Transverse colon (tissue), 4 donors: Measurements from ENCODE around the gene SEZ6. TPM values are rescaled to one million over a fixed set of nuclear protein-coding genes. Genes with fewer than 3 reads are reported as not detected.

Experiments used
- DNase-seq: peaks from one replicate; pipeline ENCODE4 v3.0.0-alpha.2; 2019
- H3K27ac ChIP-seq, 4 donors: fragments of 200-600 bp; sonication (generic); 2 replicates each; pipeline ENCODE4 v1.5.1; 2016 to 2018; ENCODE audit warnings: inconsistent platforms in 4 of 4
- H3K27me3 ChIP-seq: fragments of 200-600 bp; sonication (generic); 2 replicates; pipeline ENCODE4 v1.5.1; 2017; ENCODE audit warnings: inconsistent platforms
- H3K36me3 ChIP-seq, 4 donors: fragments of 200-600 bp; sonication (generic); 2 replicates each; pipeline ENCODE4 v1.5.1; 2017 to 2019; ENCODE audit warnings: inconsistent platforms in 4 of 4
- H3K4me1 ChIP-seq, 4 donors: fragments of 200-600 bp; sonication (generic); 2 replicates each; pipeline ENCODE4 v1.5.1; 2017 to 2020; ENCODE audit warnings: inconsistent platforms in 4 of 4
- H3K4me3 ChIP-seq, 4 donors: fragments of 200-600 bp; sonication (generic); 1 replicate in 1 of 4; 2 replicates in 3 of 4; pipeline versions ENCODE4 v1.5.1 to v1.6.1; 2017 to 2019; ENCODE audit warnings: inconsistent platforms in 4 of 4
- H3K9me3 ChIP-seq, 2 donors: fragments of 200-600 bp; sonication (generic); 2 replicates each; pipeline ENCODE4 v1.5.1; 2017 to 2019; ENCODE audit warnings: inconsistent platforms in 2 of 2
- EP300 ChIP-seq: sonication (generic); formaldehyde crosslinking; IDR thresholded peaks from one replicate; pipeline ENCODE4 v1.6.1; 2017; ENCODE audit warnings: antibody characterized with exemption, low read depth
- POLR2A ChIP-seq: fragments of 450-650 bp; IDR thresholded peaks from one replicate; pipeline ENCODE4 v1.6.1; 2016; ENCODE audit warnings: antibody characterized with exemption, mild to moderate bottlenecking, moderate library complexity
- POLR2AphosphoS5 ChIP-seq, 3 donors: sonication (generic); formaldehyde crosslinking; IDR thresholded peaks; one replicate each; pipeline ENCODE4 v1.6.1; 2016; ENCODE audit warnings: antibody characterized with exemption in 3 of 3
- WGBS, 2 donors: methylation state at CpG; one replicate each; pipeline ENCODE4 v1.1.5; 2018; ENCODE audit warnings: low coverage in 1 of 2; 5-methylcytosine and 5-hydroxymethylcytosine counted together
- in situ Hi-C, 4 donors: fragments of 200-750 bp; cut with MboI; loops; one replicate each; pipeline versions ENCODE4 v1.15.0 to v1.15.1; 2017; ENCODE audit warnings: low sequenced_read_pairs in 3 of 4, low pct_ligation_motif_present in 1 of 4, low pct_unique_long_range_greater_than_20kb in 1 of 4
- intact Hi-C: fragments of 100-400 bp; cut with DNase I; formaldehyde crosslinking; loops from one replicate; pipeline ENCODE4 v1.15.1; 2023; ENCODE audit warnings: low total_unique reads
- total RNA-seq, 4 donors: library from RNA; depleted of rRNA; stranded (reverse); fragments of >200 nt; gene quantifications; one replicate each; pipeline ENCODE4 v1.1.0, GENCODE V29; 2016
- TF ChIP-seq, protein P1 (sequence below), 5 experiments: fragments of 200-600 bp in 3 of 5; fragments of 450-650 bp in 2 of 5; sonication (generic) in 3 of 5; IDR thresholded peaks; 1 replicate in 2 of 5; 2 replicates in 3 of 5; pipeline ENCODE4 v1.5.1; 2016 to 2017; ENCODE audit warnings: antibody characterized with exemption in 5 of 5, inconsistent platforms in 3 of 5, mild to moderate bottlenecking in 2 of 5, moderate library complexity in 1 of 5

Gene SEZ6
- total RNA-seq, 4 donors from 2014 or later = 0.14 TPM; not detected in 3

DNA sequence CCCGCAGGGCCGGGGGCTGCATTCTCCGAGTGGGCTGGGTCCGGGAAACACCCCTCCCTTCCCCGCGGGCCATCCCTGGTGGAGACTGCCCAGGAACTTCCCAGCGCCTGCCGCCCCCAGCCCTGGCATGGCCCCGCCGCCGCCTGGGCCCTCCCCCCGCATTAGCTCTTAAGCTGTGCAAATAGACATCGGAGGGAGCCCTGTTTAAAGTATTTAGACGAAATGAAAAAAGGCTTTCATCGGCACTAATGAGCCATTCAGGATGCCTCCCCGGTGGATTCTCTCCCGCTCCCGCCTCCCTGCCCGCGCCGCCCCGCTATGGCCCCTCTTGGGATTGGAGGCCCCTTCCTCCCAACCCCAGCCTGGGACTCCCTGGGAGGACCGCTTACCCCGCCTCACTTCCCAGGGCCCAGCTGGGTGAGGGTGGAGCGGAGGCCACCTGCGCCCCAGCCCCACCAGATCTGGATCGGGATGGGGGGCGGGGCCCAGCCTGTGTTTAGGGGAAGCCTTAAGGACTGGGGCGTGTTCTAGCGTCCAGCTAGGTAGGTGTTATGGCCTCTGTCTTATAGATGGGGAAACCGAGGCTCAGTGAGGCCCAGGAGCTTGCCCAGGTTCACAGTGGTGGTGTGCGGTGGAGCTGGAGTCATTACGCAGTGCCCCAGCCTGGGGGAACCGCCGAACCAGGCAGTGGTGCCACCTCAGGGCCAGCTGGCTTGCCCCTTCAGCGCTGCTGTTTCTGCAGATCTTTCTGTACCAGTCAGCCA lies 19.7 kb downstream of the SEZ6 start:
- peaks cover 19% of the 10 kb centered on the region for H3K27me3 ChIP-seq
- TF ChIP-seq POLR2A (no peak), EP300 (no peak), POLR2AphosphoS5 (IDR thresholded peaks at IDR 0.05) (no peak)
- TF ChIP-seq, protein P1, sequence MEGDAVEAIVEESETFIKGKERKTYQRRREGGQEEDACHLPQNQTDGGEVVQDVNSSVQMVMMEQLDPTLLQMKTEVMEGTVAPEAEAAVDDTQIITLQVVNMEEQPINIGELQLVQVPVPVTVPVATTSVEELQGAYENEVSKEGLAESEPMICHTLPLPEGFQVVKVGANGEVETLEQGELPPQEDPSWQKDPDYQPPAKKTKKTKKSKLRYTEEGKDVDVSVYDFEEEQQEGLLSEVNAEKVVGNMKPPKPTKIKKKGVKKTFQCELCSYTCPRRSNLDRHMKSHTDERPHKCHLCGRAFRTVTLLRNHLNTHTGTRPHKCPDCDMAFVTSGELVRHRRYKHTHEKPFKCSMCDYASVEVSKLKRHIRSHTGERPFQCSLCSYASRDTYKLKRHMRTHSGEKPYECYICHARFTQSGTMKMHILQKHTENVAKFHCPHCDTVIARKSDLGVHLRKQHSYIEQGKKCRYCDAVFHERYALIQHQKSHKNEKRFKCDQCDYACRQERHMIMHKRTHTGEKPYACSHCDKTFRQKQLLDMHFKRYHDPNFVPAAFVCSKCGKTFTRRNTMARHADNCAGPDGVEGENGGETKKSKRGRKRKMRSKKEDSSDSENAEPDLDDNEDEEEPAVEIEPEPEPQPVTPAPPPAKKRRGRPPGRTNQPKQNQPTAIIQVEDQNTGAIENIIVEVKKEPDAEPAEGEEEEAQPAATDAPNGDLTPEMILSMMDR (IDR thresholded peaks at IDR 0.05) = no peak
- no peaks in the 10 kb centered on the region for H3K36me3 ChIP-seq
- H3K27ac ChIP-seq = no peak overlapping the region
- H3K9me3 ChIP-seq = no peaks in the 10 kb centered on the region
- 57% methylated on average over 35 of the region's 36 CpGs; no CpG with 5 or more reads in 1 of the 2 donors for WGBS, 2 donors
- no peaks in the 10 kb centered on the region for H3K4me1 ChIP-seq
- in situ Hi-C loops = no loop called here
- intact Hi-C loops = no loop called here
- no peak for DNase-seq
- H3K4me3 ChIP-seq = no peak overlapping the region

DNA sequence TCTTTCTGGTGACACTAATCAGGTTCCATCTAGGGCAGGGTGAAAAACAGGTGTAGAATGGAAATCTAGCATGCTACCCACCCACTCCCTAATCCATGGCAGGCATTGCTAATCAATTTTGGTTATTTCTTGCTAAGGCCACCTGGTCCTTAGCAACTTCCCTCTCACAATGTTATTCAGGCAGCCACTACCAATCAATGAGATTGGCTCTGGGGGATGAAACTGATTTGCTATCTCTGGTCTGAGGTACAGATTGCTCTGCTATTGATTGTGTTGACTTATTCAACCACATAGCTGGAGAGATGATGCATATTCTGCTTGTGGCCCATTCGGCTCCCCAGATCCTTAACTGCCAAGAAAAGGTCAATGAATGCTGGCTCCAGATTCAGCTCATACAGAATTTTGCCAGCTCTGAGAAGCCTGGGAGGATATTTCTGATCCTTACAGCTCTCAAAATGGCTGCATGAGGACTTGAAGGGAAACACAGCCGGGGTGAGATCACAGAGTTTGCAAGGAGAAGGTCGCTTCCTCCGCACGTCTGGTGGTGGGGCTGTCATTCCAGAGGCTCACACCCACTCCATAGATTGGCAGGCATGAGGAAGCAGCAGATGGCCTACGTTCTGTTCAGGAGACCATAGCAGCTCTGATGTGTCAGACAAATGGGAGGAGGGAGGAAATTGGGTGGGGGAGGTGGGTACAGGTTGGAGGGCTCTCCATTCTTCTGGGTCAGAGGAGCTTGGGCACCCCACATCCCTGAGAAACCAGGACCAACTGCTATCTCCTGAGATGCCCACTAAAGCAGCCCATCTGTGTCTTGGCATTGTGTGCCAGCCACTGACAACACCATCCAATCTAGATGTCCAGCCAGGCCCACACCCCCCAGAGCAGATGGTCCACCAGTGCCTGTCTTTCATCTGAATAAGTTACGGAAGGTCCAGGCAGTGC lies 22.3 kb downstream of the SEZ6 start:
- 49 to 59% methylated on average over 5 to 7 of the region's 7 CpGs for WGBS, 2 donors
- peaks cover 19% of the 10 kb centered on the region for H3K27me3 ChIP-seq
- TF ChIP-seq POLR2AphosphoS5 (IDR thresholded peaks at IDR 0.05) (no peak), EP300 (no peak), POLR2A (no peak)
- TF ChIP-seq, protein P1 (IDR thresholded peaks at IDR 0.05) = no peak
- H3K9me3 ChIP-seq = no peaks in the 10 kb centered on the region
- no peaks in the 10 kb centered on the region for H3K4me1 ChIP-seq
- H3K27ac ChIP-seq = peak overlapping the region in 1 of 4 donors; percentile 62
- intact Hi-C loops (no loop called here), in situ Hi-C loops (no loop called here)
- H3K36me3 ChIP-seq = no peaks in the 10 kb centered on the region
- H3K4me3 ChIP-seq = no peak overlapping the region
- DNase-seq = no peak

DNA sequence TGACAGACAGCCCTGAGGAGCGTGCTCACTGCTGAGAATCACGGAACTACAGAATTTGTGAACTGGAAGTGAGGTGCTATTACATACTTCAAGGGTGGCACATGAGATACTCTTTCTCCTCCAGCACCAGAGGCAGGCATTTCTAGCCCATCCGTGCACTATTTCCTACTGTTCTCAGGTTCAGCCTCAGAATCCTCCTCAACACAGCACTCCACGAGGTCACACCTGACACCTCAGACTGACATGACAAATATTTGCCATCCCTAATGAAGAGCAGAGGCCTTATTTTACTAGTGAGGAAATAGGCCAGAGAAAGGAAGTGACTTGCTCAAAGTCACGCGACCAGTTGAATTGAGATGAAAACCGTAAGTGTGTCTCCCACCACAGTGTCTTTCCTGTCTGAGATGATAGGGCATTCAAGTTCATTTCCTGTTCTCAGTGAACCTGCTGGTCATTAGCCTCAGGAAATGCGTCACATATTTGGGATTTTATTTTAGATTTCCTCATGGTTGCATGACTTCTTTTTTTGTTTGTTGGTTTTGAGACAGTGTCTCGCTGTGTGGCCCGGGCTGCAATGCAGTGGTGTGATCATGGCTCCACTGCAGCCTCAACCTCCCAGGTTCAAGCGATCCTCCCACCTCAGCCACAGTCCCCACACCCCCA lies 23.6 kb downstream of the SEZ6 start:
- intact Hi-C loops = no loop called here
- Histone ChIP-seq H3K36me3 (no peaks in the 10 kb centered on the region), H3K9me3 (no peaks in the 10 kb centered on the region), H3K4me1 (no peaks in the 10 kb centered on the region), H3K27me3 (peaks cover 19% of the 10 kb centered on the region), H3K27ac (peak overlapping the region; percentile 36 to 62 (median 51)), H3K4me3 (no peak overlapping the region)
- in situ Hi-C loops = no loop called here
- TF ChIP-seq, protein P1 (IDR thresholded peaks at IDR 0.05) = no peak
- TF ChIP-seq POLR2A = no peak
- TF ChIP-seq EP300 = no peak
- no peak for TF ChIP-seq POLR2AphosphoS5 (IDR thresholded peaks at IDR 0.05)
- WGBS, 2 donors = 63 to 77% methylated on average over 3 to 11 of the region's 11 CpGs
- peak; percentile 16 for DNase-seq
